ENCODE measurements around the gene SEMA4C. TPM values are rescaled to one million over a fixed set of nuclear protein-coding genes. Genes with fewer than 3 reads are reported as not detected.

Gene SEMA4C, protein sequence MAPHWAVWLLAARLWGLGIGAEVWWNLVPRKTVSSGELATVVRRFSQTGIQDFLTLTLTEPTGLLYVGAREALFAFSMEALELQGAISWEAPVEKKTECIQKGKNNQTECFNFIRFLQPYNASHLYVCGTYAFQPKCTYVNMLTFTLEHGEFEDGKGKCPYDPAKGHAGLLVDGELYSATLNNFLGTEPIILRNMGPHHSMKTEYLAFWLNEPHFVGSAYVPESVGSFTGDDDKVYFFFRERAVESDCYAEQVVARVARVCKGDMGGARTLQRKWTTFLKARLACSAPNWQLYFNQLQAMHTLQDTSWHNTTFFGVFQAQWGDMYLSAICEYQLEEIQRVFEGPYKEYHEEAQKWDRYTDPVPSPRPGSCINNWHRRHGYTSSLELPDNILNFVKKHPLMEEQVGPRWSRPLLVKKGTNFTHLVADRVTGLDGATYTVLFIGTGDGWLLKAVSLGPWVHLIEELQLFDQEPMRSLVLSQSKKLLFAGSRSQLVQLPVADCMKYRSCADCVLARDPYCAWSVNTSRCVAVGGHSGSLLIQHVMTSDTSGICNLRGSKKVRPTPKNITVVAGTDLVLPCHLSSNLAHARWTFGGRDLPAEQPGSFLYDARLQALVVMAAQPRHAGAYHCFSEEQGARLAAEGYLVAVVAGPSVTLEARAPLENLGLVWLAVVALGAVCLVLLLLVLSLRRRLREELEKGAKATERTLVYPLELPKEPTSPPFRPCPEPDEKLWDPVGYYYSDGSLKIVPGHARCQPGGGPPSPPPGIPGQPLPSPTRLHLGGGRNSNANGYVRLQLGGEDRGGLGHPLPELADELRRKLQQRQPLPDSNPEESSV
- total RNA-seq (2012; rRNA removed) (13.3 and 15.8 TPM in 2 replicates), polyA plus RNA-seq (2012; rRNA removed) (24.3 and 25.5 TPM in 2 replicates), Bru-seq, nascent RNA (percentile 63 among the genes with signal in this experiment), BruChase-seq, experiment 1, labeled RNA remaining after a 6-hour chase (percentile 66 among the genes with signal in this experiment), BruChase-seq, experiment 2, labeled RNA remaining after a 2-hour chase (percentile 66 among the genes with signal in this experiment)
- 15.1 and 22.2 TPM in 2 replicates for polyA plus RNA-seq (2012; cell fraction: cytosol; rRNA removed)
- polyA plus RNA-seq (2012; cell fraction: nucleus; rRNA removed; ENCODE audit: low replicate concordance) = 38.1 and 86.4 TPM in 2 replicates
- long read RNA-seq, partial matches to known transcripts = 9 of 34 reads
- long read RNA-seq, other reads (novel, unspliced or antisense) = 25 of 34 reads

GRCh38 chr2:96869822-96870625, at the start of gene SEMA4C:
SEMA4C (minus strand) TSS chr2:96870080; CDS start chr2:96867886, 2,194 bp downstream.
- Histone ChIP-seq H2BK20ac (ENCODE audit: low read depth, low read length) (no peak within 1 kb of the TSS), H3K4me2 (ENCODE audit: low read depth, low read length) (peak within 1 kb of the TSS; percentile 52), H3K27me3 (ENCODE audit: control insufficient read depth, insufficient read depth, low read length) (no peaks in the 10 kb centered on the region), H3K23ac (ENCODE audit: low read depth, low read length) (no peak within 1 kb of the TSS), H4K8ac (ENCODE audit: low read depth in 2 of 2, low read length in 2 of 2) (peak within 1 kb of the TSS; percentile 52 to 76; a peak in 2 of 4 replicates), H3K4me3 (ENCODE audit: insufficient read depth, low read depth, low read length) (peak within 1 kb of the TSS; percentile 87), H3K4ac (ENCODE audit: low read depth, low read length) (peak within 1 kb of the TSS; percentile 94), H4K20me1 (ENCODE audit: insufficient read depth, low read length) (peaks cover 30% of the 10 kb centered on the region), H2AK5ac (ENCODE audit: low read depth, low read length) (peak within 1 kb of the TSS; percentile 70; the same call in 1 of the 2 replicates), H2BK120ac (ENCODE audit: low read depth, low read length) (peak within 1 kb of the TSS; percentile 46; the same call in 1 of the 2 replicates), H3K56ac (ENCODE audit: extremely low read depth, insufficient read depth, low read length) (no peak within 1 kb of the TSS), H4K5ac (ENCODE audit: low read depth, low read length) (peak within 1 kb of the TSS; percentile 1; the same call in 1 of the 2 replicates), H3K27ac (ENCODE audit: insufficient read depth, low read length) (peak within 1 kb of the TSS; percentile 88), H4K91ac (ENCODE audit: insufficient read depth, low read depth, low read length) (peak within 1 kb of the TSS; percentile 84), H3K14ac (replicated peaks; ENCODE audit: low read depth, low read length) (peak within 1 kb of the TSS; percentile 88; the same call in 1 of the 2 replicates), H3K4me1 (ENCODE audit: control insufficient read depth, insufficient read depth, low read length) (peaks cover 7% of the 10 kb centered on the region; the same call in 1 of the 2 replicates), H3K36me3 (ENCODE audit: control insufficient read depth, insufficient read depth, low read length) (peaks cover 22% of the 10 kb centered on the region), H3K9ac (ENCODE audit: low read depth, low read length) (peak within 1 kb of the TSS; percentile 94), H3K9me1 (ENCODE audit: insufficient read depth, low read length) (no peaks in the 10 kb centered on the region; the same call in 1 of the 2 replicates), H2AFZ (replicated peaks; ENCODE audit: low read length, poor library complexity) (peak within 1 kb of the TSS; percentile 98), H3K18ac (ENCODE audit: low read depth, low read length) (peak within 1 kb of the TSS; percentile 53; the same call in 1 of the 2 replicates), H2BK15ac (ENCODE audit: low read depth, low read length) (no peak within 1 kb of the TSS), H3K9me3 (ENCODE audit: control insufficient read depth, insufficient read depth, low read length) (no peaks in the 10 kb centered on the region), H3K79me1 (ENCODE audit: low read depth in 1 of 2, low read length in 2 of 2) (peaks cover 5 to 35% of the 10 kb centered on the region in 2 experiments), H2BK5ac (ENCODE audit: low read depth, low read length, poor library complexity, severe bottlenecking) (peak within 1 kb of the TSS; percentile 89), H2AK9ac (replicated peaks; ENCODE audit: low read depth, low read length, poor library complexity) (peak within 1 kb of the TSS; percentile 100)
- BruUV-seq (replicated peaks) = no TSS peak
- ChIA-PET CTCF (no interaction called here), POLR2A (ENCODE audit: unreplicated experiment) (no interaction called here)
- TF ChIP-seq MAFK (IDR thresholded peaks at IDR 0.05; ENCODE audit: low read depth, low read length) (no peak), POLR2A (IDR thresholded peaks at IDR 0.05; ENCODE audit: low read depth, low read length) (peak; percentile 40), MAZ (IDR thresholded peaks at IDR 0.05; ENCODE audit: borderline replicate concordance, low read depth, low read length) (peak; percentile 83; the same call in 1 of the 2 replicates)
- WGBS, 2 experiments (ENCODE audit: extremely low coverage in 2 of 2, insufficient read length in 1 of 2) = 3% methylated on average over 42 of the region's 93 CpGs; no CpG with 5 or more reads in 1 of the 2 experiments
- in situ Hi-C loops (cut with MboI; ENCODE audit: low sequenced_read_pairs) = loop anchor here (25.0 kb wide), 1 partner anchor 242 kb away; the partner anchor contains the start of gene ANKRD36
- intact Hi-C loops (cut with micrococcal nuclease) = loop anchor here (1.0 kb wide), 1 partner anchor 81 kb away; no protein-coding TSS in a partner anchor
- ATAC-seq (ENCODE audit: low read depth) (peak; percentile 41), DNase-seq (no peak)
- dilution Hi-C loops (cut with HindIII; ENCODE audit: low sequenced_read_pairs, unreplicated experiment) = no loop called here
